Memory B cell (primary cell): Measurements from ENCODE around the gene DNAAF3.

Source experiments
- ATAC-seq: fragments of 150-1000 bp; cut with Tn5 transposase; 2 replicates; pipeline ENCODE4 v1.10.0; 2021; ENCODE audit warnings: low read depth, mild to moderate bottlenecking, moderate library complexity
- DNase-seq, 2 donors: peaks; one replicate each; pipeline ENCODE4 v3.0.0; 2022; ENCODE audit warnings: low spot score in 2 of 2
- H3K27ac Mint-ChIP-seq: one replicate; pipeline ENCODE4 v1.8.0; 2022; ENCODE audit warnings: mild to moderate bottlenecking, moderate library complexity, mixed read lengths
- H3K27me3 Mint-ChIP-seq: one replicate; pipeline ENCODE4 v1.8.0; 2022; ENCODE audit warnings: mixed read lengths
- H3K36me3 Mint-ChIP-seq: one replicate; pipeline ENCODE4 v1.8.0; 2022; ENCODE audit warnings: mild to moderate bottlenecking, mixed read lengths
- H3K4me1 Mint-ChIP-seq: one replicate; pipeline ENCODE4 v1.8.0; 2022; ENCODE audit warnings: mixed read lengths
- H3K4me3 Mint-ChIP-seq: one replicate; pipeline ENCODE4 v1.8.0; 2022; ENCODE audit warnings: mild to moderate bottlenecking, moderate library complexity, mixed read lengths
- H3K9me3 Mint-ChIP-seq: one replicate; pipeline ENCODE4 v1.8.0; 2022; ENCODE audit warnings: mixed read lengths

The DNAAF3 gene

DNA sequence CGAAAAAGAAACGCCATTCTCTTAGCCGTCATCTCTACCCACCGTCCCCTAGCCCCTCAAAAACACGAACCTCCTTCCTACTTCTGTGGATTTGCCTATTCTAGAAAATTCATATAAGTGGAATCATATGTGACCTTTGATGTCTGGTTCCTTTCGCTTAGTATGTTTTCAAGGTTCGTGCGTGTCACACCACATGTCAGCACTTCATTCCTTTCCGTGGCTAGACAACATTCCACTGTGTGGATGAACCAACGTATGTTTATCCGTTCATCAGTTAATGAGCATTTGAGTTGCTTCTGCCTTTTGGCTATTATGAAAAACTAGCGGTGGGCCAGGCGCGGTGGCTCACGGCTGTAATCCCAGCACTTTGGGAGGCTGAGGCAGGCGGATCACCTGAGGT lies 35.0 kb downstream of the DNAAF3 start:
- DNase-seq, result no peak
- no peak for ATAC-seq
- Mint-ChIP-seq H3K27ac (no peak overlapping the region), H3K9me3 (no peaks in the 10 kb centered on the region), H3K27me3 (peaks cover 32% of the 10 kb centered on the region), H3K4me1 (peaks cover 3% of the 10 kb centered on the region), H3K4me3 (no peak overlapping the region), H3K36me3 (no peaks in the 10 kb centered on the region)

- H3K27ac Mint-ChIP-seq, result no peak overlapping the region
- peak overlapping the region; percentile 44 for H3K4me3 Mint-ChIP-seq
Measured at GRCh38 chr19:55119053-55119452, 47.4 kb downstream of the DNAAF3 start.

DNA sequence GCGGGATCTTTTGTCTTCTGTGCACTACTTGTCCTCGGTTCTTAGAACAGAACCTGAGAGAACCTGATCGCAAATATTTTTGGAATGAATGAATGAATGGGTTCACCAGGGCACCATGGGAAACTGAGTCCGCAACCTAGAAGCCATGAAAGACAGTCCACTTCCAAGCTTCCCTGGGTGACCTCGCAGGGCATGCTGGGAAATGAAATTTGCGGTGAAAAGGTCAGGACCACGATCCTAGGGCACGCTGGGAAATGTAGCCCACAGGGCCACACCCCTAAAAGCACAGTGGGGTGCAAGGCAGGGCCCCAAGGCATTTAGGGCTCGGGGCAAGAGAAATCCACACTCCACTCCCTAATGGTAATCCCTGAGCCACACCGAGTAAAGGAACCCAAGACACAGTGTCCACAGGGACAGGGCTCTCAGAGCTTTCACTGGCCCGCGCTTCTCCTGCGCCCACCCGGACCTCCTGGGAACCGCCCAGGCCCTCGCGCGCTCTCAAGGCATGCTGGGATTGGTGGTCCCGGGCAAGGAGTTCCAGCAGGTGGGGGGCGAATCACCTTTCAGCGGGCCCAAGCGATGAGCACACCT lies 47.9 kb downstream of the DNAAF3 start:
- Mint-ChIP-seq H3K27ac (no peak overlapping the region), H3K9me3 (peaks cover 1% of the 10 kb centered on the region), H3K36me3 (no peaks in the 10 kb centered on the region), H3K4me3 (peak overlapping the region; percentile 98), H3K4me1 (peaks cover 34% of the 10 kb centered on the region), H3K27me3 (peaks cover 8% of the 10 kb centered on the region)
- no peak for DNase-seq
- ATAC-seq, result no peak

More at GRCh38 chr19:55119053-55119452, 47.4 kb downstream of the DNAAF3 start:
- ATAC-seq, result no peak
- no peaks in the 10 kb centered on the region for H3K36me3 Mint-ChIP-seq
- no peak for DNase-seq
- peaks cover 12% of the 10 kb centered on the region for H3K27me3 Mint-ChIP-seq
- peaks cover 1% of the 10 kb centered on the region for H3K9me3 Mint-ChIP-seq
- H3K4me1 Mint-ChIP-seq, result peaks cover 31% of the 10 kb centered on the region

DNA sequence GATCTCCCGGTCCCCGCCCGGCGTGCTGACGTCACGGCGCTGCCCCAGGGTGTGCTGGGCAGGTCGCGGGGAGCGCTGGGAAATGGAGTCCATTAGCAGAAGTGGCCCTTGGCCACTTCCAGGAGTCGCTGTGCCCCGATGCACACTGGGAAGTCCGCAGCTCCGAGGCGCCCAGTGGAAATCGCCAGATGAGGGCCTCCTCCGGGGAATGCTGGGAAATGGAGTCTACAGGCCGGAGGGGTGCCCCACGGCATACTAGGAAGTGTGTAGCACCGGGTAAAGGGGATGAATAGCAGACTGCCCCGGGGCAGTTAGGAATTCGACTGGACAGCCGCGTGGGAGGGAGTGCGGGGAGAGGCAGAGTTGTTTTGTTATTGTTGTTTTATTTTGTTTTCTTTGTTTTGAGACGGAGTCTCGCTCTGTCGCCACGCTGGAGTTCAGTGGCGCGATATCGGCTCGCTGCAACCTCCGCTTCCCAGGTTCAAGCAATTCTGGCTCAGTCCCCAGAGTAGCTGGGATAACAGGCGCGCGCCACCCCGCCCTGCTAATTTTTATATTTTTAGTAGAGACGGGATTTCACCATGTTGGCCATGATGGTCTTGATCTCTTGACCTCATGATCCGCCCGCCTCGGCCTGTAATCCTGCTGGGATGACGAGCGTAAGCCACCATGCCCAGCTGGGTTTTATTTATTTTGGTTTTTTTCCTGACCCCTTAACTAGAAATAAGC lies 48.6 kb downstream of the DNAAF3 start:
- H3K9me3 Mint-ChIP-seq, result peaks cover 1% of the 10 kb centered on the region
- H3K36me3 Mint-ChIP-seq, result no peaks in the 10 kb centered on the region
- peak overlapping the region; percentile 83 for H3K27ac Mint-ChIP-seq
- H3K4me1 Mint-ChIP-seq, result peaks cover 36% of the 10 kb centered on the region
- H3K4me3 Mint-ChIP-seq, result peak overlapping the region; percentile 98
- DNase-seq (peak; percentile 88), ATAC-seq (peak; percentile 88)
- H3K27me3 Mint-ChIP-seq, result peaks cover 3% of the 10 kb centered on the region

GRCh38 chr19:55116859-55117662 lies 49.4 kb downstream of the DNAAF3 start, which contains the start of gene PPP1R12C:
PPP1R12C (minus strand) TSS chr19:55117637; CDS start chr19:55117543, 94 bp downstream.
- H3K36me3 Mint-ChIP-seq, result no peaks in the 10 kb centered on the region
- peaks cover 1% of the 10 kb centered on the region for H3K9me3 Mint-ChIP-seq
- ATAC-seq, result peak; percentile 30
- peak within 1 kb of the TSS; percentile 98 for H3K4me3 Mint-ChIP-seq
- H3K4me1 Mint-ChIP-seq, result peaks cover 36% of the 10 kb centered on the region
- peak within 1 kb of the TSS; percentile 90 for H3K27ac Mint-ChIP-seq
- H3K27me3 Mint-ChIP-seq, result no peaks in the 10 kb centered on the region
- DNase-seq, result no peak

DNA sequence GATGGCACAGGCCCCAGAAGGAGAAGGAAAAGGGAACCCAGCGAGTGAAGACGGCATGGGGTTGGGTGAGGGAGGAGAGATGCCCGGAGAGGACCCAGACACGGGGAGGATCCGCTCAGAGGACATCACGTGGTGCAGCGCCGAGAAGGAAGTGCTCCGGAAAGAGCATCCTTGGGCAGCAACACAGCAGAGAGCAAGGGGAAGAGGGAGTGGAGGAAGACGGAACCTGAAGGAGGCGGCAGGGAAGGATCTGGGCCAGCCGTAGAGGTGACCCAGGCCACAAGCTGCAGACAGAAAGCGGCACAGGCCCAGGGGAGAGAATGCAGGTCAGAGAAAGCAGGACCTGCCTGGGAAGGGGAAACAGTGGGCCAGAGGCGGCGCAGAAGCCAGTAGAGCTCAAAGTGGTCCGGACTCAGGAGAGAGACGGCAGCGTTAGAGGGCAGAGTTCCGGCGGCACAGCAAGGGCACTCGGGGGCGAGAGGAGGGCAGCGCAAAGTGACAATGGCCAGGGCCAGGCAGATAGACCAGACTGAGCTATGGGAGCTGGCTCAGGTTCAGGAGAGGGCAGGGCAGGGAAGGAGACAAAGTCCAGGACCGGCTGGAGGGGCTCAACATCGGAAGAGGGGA lies 50.1 kb downstream of the DNAAF3 start:
- ATAC-seq (no peak), DNase-seq (no peak)
- Mint-ChIP-seq H3K4me1 (peaks cover 36% of the 10 kb centered on the region), H3K27me3 (no peaks in the 10 kb centered on the region), H3K9me3 (peaks cover 1% of the 10 kb centered on the region), H3K4me3 (peak overlapping the region; percentile 90), H3K27ac (peak overlapping the region; percentile 90), H3K36me3 (no peaks in the 10 kb centered on the region)

DNA sequence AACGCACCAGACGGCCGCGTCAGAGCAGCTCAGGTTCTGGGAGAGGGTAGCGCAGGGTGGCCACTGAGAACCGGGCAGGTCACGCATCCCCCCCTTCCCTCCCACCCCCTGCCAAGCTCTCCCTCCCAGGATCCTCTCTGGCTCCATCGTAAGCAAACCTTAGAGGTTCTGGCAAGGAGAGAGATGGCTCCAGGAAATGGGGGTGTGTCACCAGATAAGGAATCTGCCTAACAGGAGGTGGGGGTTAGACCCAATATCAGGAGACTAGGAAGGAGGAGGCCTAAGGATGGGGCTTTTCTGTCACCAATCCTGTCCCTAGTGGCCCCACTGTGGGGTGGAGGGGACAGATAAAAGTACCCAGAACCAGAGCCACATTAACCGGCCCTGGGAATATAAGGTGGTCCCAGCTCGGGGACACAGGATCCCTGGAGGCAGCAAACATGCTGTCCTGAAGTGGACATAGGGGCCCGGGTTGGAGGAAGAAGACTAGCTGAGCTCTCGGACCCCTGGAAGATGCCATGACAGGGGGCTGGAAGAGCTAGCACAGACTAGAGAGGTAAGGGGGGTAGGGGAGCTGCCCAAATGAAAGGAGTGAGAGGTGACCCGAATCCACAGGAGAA lies 50.9 kb downstream of the DNAAF3 start:
- no peak for DNase-seq
- H3K36me3 Mint-ChIP-seq, result peaks cover 3% of the 10 kb centered on the region
- peak overlapping the region; percentile 90 for H3K27ac Mint-ChIP-seq
- no peaks in the 10 kb centered on the region for H3K27me3 Mint-ChIP-seq
- H3K4me3 Mint-ChIP-seq, result peak overlapping the region; percentile 90
- peaks cover 1% of the 10 kb centered on the region for H3K9me3 Mint-ChIP-seq
- peaks cover 33% of the 10 kb centered on the region for H3K4me1 Mint-ChIP-seq
- ATAC-seq, result no peak

DNA sequence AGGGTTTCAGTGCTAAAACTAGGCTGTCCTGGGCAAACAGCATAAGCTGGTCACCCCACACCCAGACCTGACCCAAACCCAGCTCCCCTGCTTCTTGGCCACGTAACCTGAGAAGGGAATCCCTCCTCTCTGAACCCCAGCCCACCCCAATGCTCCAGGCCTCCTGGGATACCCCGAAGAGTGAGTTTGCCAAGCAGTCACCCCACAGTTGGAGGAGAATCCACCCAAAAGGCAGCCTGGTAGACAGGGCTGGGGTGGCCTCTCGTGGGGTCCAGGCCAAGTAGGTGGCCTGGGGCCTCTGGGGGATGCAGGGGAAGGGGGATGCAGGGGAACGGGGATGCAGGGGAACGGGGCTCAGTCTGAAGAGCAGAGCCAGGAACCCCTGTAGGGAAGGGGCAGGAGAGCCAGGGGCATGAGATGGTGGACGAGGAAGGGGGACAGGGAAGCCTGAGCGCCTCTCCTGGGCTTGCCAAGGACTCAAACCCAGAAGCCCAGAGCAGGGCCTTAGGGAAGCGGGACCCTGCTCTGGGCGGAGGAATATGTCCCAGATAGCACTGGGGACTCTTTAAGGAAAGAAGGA lies 51.8 kb downstream of the DNAAF3 start:
- ATAC-seq, result no peak
- H3K27me3 Mint-ChIP-seq, result no peaks in the 10 kb centered on the region
- H3K4me3 Mint-ChIP-seq, result peak overlapping the region; percentile 90
- no peak for DNase-seq
- peaks cover 33% of the 10 kb centered on the region for H3K4me1 Mint-ChIP-seq
- peaks cover 1% of the 10 kb centered on the region for H3K9me3 Mint-ChIP-seq
- H3K27ac Mint-ChIP-seq, result no peak overlapping the region
- peaks cover 6% of the 10 kb centered on the region for H3K36me3 Mint-ChIP-seq

- H3K4me1 Mint-ChIP-seq, result peaks cover 33% of the 10 kb centered on the region
- ATAC-seq, result no peak
- H3K27ac Mint-ChIP-seq, result peak overlapping the region; percentile 71
- no peaks in the 10 kb centered on the region for H3K9me3 Mint-ChIP-seq
- peaks cover 11% of the 10 kb centered on the region for H3K36me3 Mint-ChIP-seq
- no peak overlapping the region for H3K4me3 Mint-ChIP-seq
- H3K27me3 Mint-ChIP-seq, result no peaks in the 10 kb centered on the region
- no peak for DNase-seq
Measured at GRCh38 chr19:55113570-55114039, 52.8 kb downstream of the DNAAF3 start.

GRCh38 chr19:55112777-55113569 lies 53.4 kb downstream of the DNAAF3 start:
- no peak for DNase-seq
- Mint-ChIP-seq H3K4me1 (peaks cover 33% of the 10 kb centered on the region), H3K27me3 (no peaks in the 10 kb centered on the region), H3K36me3 (peaks cover 13% of the 10 kb centered on the region), H3K4me3 (no peak overlapping the region), H3K9me3 (no peaks in the 10 kb centered on the region), H3K27ac (peak overlapping the region; percentile 71)
- no peak for ATAC-seq

DNA sequence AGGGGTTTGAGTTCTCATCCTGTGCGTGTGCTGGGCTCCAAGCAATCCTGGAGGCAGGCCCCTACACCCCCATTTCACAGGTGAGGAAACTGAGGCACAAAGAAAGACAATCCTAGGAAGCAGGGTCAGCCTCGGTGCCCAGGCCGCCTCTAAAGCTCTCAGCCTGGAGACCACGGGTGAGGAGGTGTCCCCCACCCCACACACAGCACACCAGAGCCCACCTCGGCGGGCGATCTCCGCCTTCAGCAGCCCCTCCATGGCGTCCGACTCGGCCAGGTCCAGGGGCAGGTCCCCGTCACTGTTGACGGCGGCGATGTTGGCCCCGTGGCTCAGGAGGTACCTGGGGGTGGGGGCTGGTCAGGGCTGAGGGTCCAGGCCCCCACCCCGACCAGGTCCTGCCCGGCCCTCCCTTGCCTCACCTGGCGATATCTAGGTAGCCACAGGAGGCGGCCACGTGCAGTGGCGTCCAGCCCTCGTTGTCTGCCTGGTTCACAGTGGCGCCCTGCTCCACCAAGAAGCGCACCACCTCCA lies 54.1 kb downstream of the DNAAF3 start:
- ATAC-seq (no peak), DNase-seq (no peak)
- no peaks in the 10 kb centered on the region for H3K9me3 Mint-ChIP-seq
- peaks cover 29% of the 10 kb centered on the region for H3K4me1 Mint-ChIP-seq
- H3K36me3 Mint-ChIP-seq, result peaks cover 13% of the 10 kb centered on the region
- H3K27me3 Mint-ChIP-seq, result no peaks in the 10 kb centered on the region
- no peak overlapping the region for H3K27ac Mint-ChIP-seq
- no peak overlapping the region for H3K4me3 Mint-ChIP-seq

DNA sequence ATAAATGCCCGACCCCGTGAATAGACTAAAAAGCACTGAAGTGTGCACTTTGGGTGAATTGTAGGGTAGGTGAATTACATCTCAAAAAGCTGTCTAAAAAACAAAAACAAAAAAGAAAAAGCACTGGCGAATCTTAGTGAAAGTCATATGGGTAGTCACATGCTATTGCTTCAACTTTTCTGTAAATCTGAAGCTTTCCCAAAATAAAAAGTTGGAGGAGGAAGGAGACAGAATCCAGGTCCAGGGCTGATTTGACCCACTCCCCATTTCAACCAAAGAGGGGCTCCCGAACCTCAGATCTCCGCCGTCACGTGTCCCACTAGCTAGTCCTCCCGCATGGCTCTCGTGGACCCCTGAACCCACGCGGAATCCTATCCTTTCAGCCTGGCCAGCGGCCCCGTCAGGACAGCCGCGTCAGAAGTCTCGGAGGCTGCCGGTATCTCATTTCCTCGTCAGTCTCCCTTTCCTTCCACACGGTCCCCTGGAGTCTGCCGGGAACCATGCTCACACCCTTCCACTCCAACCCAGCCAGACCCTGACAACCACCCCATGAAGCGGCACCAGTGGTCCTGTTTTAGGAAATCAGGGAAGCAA lies 55.1 kb downstream of the DNAAF3 start:
- no peak for ATAC-seq
- no peak overlapping the region for H3K27ac Mint-ChIP-seq

More for the DNA sequence above, 55.1 kb downstream of the DNAAF3 start:
- no peak for DNase-seq
- Mint-ChIP-seq H3K4me1 (peaks cover 22% of the 10 kb centered on the region), H3K4me3 (no peak overlapping the region), H3K36me3 (peaks cover 19% of the 10 kb centered on the region), H3K9me3 (no peaks in the 10 kb centered on the region), H3K27me3 (no peaks in the 10 kb centered on the region)
